ENCODE data around the gene GNA12.
A peak's percentile ranks its signal among the peaks of the same experiment; 100 is the strongest.
"Not testable (repeated sequence)": the region's sequence is repeated elsewhere in the genome, so short reads cannot be mapped to it uniquely, and the experiment has no call there.

The GNA12 gene

GRCh38 chr7:2864204-2864985, 20.3 kb upstream of the GNA12 start:
- DNase-seq: no peak

- DNase-seq: peak; percentile 85 to 91
Observed at GRCh38 chr7:2863461-2864066, 19.5 kb upstream of the GNA12 start.

DNA sequence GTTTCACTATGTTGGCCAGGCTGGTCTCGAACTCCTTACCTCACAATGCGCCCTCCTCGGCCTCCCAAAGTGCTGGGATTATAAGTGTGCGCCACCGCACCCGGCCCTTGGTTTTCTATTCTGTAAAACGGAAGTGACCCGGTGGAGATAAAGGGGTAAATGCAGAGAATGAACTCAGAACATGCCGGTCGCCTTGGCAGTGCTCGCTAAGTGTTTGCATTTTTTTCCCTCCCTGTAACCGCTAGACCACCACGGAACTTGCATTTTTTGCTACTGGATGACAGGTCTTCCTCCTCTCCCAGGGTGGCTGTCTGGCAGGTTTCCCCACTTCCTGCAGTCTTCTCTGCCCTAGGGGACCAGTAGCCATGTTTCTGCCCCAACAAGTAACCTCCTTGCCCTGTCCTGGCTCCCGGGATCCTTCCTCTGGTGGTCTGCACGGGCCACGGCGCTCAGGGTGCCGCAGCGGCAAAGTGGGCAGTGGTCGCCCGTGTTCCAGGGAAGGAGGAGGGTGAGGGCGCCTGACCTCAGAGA, 18.8 kb upstream of the GNA12 start:
- no peak for DNase-seq

DNA sequence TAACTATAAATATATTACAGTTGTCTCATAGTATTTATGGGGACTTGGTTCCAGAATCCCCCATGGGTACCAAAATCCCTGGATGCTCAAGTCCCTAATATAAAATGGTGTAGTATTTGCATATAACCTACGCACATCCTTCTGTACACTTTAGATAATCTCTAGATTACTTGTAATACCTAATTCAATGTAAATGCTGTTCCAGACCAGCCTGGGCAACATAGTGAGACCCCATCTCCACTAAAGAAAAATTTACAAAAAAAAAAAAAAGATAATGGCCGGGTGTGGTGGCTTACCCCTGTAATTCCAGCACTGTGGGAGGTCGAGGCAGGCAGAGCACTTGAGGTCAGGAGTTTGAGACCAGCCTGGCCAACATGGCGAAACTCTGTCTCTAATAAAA, 17.4 kb upstream of the GNA12 start:
- no peak for DNase-seq

DNA sequence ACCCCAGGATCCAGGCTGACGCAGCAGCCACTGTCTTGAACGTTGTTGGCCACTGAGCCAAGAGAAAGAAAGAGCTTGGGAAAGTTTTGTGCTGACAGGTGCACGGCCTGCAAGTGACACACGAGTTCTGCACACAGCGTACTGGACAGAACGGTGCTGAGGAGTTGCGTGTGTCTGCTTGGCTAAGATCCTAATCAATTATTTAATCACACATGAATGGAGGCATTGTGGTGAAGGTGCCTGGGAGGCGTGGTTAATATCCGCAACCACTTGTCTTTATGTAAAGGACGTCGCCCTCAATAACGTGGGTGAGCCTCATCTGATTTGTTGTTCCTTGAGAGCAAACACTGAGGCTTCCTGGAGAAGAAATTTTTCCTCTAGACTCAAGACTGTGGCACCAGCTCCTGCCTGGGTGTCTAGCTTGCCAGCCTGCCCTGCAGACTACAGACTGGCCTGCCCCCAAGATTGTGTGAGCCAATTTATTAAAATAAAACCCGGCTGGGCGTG, 16.6 kb upstream of the GNA12 start:
- DNase-seq: no peak

DNA sequence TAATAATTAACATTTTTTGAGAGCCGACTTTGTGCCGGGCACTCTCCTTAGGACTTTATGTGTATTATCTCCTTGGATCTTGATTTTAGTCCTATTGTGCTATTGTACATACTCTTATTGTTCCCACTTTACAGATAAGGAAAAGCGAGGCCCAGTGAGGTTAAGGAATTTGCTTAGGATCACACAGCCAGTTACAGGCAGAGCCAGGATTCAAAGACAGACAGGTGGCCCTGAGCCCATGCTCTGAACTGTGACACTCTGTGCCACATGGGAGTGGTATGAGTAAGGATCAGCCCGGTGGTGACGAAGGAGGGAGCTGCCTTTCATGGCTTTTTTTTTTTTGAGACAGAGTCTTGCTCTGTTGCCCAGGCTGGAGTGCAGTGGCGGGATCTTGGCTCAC, 15.8 kb upstream of the GNA12 start:
- no peak for DNase-seq

- DNase-seq: no peak
Observed at GRCh38 chr7:2858621-2859020, 14.5 kb upstream of the GNA12 start.

GRCh38 chr7:2856388-2857169, 12.5 kb upstream of the GNA12 start:
- DNase-seq: no peak

- DNase-seq: no peak
Observed at GRCh38 chr7:2855386-2855785, 11.3 kb upstream of the GNA12 start.

DNA sequence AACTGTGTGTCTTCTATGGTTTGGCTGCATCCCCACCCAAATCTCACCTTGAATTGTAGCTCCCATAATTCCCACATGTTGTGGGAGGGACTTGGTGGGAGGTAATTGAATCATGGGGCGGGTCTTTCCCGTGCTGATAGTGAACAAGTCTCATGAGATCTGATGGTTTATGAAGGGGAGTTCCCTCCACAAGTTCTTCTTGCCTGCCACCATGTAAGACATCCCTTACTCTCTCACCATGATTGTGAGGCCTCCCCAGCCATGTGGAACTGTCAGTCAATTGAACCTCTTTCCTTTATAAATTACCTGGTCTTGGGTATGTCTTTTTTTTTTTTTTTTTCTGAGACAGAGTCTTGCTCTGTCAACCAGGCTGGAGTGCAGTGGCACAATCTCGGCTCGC, 9.4 kb upstream of the GNA12 start:
- not testable (repeated sequence) for DNase-seq

DNA sequence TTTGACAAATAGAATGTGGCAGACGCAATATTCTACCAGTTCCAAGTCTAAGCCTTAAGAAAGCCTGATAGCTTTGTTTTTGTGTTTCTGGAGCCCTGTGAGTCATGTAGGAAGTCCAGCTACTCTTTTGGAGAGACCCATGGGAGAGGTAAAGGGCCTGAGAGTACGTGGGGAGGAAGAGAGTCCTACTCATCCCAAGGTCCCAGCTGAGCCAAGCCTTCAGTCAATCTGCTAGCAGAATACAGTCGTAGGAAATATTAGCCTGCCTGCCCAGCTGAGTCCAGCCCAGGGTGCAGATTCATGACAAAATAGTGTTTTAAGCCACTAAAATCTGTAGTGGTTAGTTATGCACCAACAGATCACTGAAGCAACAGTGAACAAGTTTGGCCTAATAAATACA, 9.0 kb upstream of the GNA12 start:
- no peak for DNase-seq

DNA sequence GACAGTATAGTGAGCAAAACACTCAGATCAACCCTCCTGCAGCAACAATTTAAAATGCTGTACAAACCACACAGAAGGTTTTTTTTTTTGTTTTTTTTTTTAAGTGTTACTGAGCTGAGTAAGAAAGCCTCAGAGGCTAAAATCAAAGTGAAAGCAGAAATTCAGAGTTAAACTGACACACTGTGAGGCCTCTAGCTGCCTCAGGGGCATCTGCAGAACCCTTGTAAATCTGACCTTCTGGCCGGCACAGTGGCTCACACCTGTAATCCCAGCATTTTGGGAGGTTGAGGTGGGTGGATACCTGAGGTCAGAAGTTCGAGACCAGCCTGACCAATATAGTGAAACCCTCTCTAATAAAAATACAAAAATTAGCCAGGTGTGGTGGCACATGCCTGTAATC, 7.4 kb upstream of the GNA12 start:
- no peak for DNase-seq

- no peak for DNase-seq
Observed at GRCh38 chr7:2849941-2850766, 6.0 kb upstream of the GNA12 start.

DNA sequence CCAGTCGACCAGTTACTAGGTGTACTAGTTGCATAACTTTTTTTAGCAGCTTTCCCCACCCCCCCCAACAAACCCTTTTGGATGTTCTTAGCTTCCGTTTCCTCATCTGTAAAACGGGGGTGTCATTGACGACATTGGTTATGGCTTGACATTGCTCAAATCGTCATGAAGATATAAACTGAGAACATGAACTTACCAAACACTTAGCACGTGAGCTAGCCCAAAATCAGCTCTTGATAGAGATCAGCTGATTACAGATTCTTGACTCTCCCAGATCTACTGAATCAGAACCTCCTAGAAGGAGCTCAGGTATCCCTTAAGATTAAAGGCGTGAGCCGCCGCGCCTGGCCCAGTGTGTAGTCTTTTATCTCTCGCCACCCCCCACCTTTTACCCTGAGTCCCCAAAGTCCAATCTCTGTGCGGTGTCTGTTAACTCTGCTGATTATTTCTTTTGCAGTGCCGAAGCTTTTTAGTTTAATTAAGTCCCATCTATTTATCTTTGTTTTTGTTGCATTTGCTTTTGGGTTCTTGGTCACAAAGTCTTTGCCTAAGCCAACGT, 1.0 kb upstream of the GNA12 start:
- DNase-seq: no peak

DNA sequence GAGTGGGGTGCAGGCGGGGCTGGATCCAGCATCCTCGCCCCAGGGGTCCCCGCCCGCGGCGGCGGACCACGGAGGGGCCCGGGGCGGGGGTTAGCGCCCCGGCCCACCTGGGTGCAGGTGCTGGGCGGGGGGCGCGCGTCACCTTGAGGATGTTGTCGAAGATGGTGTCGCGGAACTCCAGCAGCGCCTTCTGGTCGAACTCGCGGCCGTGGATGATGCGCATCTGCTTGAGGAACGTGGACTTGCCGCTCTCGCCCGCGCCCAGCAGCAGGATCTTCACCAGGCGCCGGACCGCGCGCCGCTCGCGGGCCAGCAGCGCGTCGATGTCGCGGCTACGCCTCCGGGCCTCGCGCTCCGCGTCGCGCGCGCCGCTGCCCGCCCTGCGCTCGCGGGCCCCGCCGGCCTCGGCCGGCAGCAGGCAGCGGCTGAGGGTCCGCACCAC, 376 bp downstream of the GNA12 start:
- no peak for DNase-seq

DNA sequence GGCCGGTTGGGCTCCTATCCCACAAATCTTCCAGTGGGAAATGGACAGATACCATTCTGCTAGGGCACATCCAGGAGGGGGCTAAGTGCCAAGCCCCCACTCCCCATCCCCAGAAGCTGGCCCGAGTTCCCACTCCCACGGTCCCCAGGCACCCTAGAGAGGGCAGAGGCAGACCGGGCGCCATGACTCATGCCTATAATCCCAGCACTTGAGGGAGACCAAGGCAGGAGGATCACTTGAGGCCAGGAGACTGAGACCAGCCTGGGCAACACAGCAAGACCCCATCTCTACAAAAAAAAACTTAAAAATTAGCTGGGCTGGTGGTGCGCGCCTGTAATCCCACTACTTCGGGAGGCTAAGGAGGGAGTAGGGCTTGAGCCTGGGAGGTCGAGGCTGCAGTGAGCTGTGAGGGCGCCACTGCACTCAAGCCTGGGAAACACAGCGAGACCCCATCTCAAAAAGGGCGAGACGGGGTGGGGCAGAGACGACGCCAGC, 870 bp downstream of the GNA12 start:
- DNase-seq: no peak

- DNase-seq: no peak
Observed at GRCh38 chr7:2841907-2842306, 2.2 kb downstream of the GNA12 start.

GRCh38 chr7:2840458-2840857, 3.6 kb downstream of the GNA12 start:
- DNase-seq: no peak

- DNase-seq: no peak
Observed at GRCh38 chr7:2838873-2839578, 5.1 kb downstream of the GNA12 start.

DNA sequence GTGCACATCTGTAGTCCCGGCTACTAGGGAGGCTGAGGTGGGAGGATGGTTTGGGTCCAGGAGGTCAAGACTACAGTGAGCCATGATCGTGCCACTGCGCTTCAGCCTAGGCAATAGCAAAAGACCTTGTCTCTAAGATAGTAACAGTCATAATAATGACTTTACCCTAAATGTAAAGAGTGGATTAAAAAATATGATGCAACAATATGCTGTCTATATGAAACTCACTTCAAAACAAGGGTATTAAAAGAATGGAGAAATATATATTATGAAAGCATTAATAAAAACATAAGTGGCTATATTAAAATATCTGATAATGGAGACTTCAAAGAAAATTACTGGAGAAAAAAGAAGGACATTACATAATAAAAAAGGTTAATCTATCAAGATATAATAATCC, 5.7 kb downstream of the GNA12 start:
- no peak for DNase-seq

- DNase-seq: no peak
Observed at GRCh38 chr7:2837496-2837895, 6.6 kb downstream of the GNA12 start.
